Medulla oblongata (tissue), 1 donor: ENCODE results near the gene ANP32A.
"Not testable (repeated sequence)": the region's sequence is repeated elsewhere in the genome, so short reads cannot be mapped to it uniquely, and the experiment has no call there.

Experiments used
- DNase-seq: peaks from one replicate; pipeline ENCODE4 v3.0.0-alpha.2; 2015; ENCODE audit errors: extremely low spot score

The ANP32A gene

GRCh38 chr15:68820295-68821189 lies at the start of gene ANP32A:
Gene ANP32A, minus strand, starts transcription at chr15:68820895. Its CDS starts 144 bp downstream, at chr15:68820751.
- DNase-seq, result peak; percentile 96

DNA sequence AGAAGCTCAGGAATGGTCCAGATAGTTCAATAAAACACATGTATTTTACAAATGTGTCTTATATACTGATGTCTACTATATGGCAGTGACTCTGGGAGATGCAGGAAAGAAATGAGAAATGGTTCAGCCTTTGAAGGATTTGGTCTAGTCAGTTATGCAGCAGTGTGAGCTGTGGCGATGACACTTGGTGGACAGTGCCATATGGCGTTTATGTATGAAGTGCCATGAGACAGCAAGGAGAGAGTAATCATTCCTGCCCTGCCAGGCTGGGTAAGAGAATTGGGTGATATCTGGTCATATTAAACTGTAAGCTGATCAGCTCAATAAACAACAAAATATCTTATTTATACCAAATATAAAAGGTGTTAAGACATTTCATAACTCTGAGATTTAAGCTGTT lies 47.6 kb upstream of the ANP32A start:
- DNase-seq, result no peak

DNA sequence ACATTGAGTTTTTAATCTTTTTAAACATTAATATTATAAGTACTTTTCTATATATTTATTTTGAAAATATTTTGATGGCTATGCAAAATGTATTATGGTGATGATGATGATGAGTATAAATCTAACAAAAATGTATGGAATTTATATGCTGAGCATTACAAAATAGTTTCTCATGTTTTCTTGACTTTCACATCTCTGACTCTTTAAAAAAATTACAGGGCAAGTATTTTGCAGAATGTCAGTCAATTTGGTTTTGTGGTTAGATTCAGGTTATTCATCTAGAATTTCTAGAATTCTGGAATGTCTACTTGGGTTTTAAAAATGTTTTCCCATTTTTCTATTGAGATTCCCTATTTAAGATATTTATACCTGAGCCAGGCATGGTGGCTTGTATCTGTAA lies 41.7 kb upstream of the ANP32A start:
- DNase-seq, result no peak

- DNase-seq, result not testable (repeated sequence)
These were observed 38.0 kb upstream of the ANP32A start for GRCh38 chr15:68858666-68859065.

DNA sequence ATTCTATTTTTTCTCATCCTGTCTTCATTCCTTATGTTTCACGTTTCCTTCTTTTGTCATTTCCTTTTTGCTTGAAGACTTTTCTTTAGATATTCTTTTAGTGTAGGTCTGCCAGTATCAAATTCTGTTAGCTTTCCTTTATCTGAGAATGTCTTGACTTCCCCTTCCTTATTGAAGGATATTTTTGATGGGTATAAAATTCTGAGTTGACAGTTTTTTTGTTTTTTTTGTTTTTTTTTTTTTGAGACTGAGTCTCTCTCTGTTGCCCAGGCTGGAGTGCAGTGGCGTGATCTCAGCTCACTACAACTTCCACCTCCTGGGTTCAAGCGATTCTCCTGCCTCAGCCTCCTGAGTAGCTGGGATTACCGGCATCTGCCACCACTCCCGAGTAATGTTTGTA lies 36.7 kb upstream of the ANP32A start:
- DNase-seq, result not testable (repeated sequence)

- no peak for DNase-seq
These were observed 31.8 kb upstream of the ANP32A start for GRCh38 chr15:68852461-68852860.

DNA sequence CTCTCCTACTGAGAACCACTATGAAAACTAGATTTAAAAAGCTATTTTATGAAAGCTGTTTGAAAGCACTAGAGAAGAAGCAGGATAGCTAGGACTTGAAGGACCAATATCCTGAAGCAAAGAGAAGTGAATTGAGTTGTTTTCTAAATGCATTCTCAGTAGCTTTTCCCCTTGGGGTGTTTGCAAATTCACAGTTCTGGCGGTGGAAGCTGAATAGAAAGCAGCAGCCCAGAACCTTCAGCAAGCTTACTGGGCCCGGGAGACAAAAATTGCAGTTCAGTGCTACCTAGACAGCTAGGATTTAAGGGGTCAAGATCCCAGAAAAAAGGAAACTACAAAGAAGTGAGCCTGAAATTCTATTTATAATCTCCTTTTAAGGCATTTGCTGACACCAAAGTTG lies 31.3 kb upstream of the ANP32A start:
- DNase-seq, result no peak

GRCh38 chr15:68849497-68849896 lies 28.8 kb upstream of the ANP32A start:
- no peak for DNase-seq

GRCh38 chr15:68846851-68847439 lies 26.2 kb upstream of the ANP32A start:
- no peak for DNase-seq

DNA sequence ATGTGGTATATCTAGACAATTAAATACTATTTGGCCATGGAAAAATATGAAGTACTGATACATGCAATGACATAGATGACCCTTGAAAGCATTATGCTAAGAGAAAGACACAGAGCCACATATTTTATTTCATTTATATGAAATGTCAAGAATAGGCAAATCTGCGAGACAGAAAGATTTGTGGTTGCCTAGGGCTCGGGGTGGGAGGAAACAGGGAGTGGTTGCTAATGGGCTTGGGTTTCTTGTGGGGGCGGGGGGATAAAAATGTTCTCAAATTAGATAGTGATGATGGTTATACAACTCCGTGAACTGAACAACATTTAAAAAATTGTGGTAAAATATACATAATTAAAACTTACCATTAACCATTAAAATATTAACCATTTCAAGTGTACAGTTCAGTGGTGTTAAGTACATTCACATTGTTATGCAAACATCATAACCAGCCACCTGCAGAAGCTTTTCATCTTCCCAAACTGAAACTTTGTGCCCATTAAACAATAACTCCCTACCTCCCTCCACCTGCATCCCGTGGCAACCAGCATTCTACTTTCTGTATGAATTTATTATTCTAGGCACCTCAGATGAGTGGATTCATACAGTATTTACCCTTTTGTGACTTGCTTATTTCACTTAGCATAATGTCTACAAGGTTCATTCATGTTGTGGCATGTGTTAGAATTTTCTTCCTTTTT lies 24.3 kb upstream of the ANP32A start:
- DNase-seq, result no peak

DNA sequence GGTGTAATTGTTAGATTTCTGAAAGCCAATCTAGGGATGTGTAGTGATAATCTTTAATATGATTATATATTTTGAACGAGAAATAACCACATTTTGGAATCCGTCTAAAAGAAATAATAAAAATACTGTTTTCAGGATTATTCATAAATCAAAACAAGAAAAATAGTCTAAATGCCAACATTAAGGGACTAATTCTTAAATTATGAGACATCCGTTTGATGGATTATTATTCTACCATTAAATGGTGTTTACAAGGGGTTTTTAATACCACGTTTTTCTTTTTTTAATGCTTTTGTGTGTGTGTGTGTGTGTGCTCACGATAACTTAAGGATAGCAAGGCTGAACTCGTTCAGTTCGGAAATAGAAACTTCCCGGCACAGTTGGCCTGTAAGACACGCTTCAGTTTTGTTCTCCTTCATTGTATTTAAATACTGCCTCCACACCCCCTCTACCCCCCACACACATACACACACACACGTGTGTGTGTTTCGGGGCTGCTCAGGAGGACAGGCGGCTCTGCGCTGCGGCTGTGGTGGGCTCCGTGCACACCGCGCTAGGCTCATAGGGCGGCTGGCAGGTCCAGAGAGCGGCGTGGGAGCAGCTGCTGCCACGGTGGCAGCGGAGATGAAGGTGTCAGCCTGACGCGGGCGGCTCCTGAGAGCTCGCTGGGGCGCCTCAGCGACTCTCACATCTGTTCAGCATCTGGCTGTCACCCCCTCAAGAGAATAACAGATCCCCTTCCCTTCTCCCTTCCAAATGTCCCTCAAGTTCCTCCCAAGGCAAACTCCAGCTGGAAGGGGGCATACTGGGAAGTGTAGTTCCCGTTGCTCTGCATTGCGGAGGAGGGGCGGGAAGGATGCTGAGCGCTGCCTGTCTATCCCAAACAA lies 23.0 kb upstream of the ANP32A start:
- no peak for DNase-seq

- DNase-seq, result no peak
These were observed 22.3 kb upstream of the ANP32A start for GRCh38 chr15:68842958-68843357.

DNA sequence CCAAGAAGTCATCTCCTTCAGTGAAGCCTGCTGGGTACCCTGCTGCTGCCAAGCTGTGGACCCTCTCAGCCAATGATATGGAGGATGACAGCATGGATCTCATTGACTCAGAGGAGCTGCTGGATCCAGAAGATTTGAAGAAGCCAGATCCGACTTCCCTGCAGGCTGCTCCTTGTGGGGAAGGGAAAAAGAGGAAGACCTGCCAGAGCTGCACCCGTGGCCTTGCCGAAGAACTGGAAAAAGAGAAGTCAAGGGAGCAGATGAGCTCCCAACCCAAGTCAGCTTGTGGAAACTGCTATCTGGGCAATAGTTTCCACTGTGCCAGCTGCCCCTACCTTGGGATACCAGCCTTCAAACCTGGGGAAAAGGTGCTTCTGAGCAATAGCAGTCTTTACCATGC lies 13.7 kb upstream of the ANP32A start:
- no peak for DNase-seq

DNA sequence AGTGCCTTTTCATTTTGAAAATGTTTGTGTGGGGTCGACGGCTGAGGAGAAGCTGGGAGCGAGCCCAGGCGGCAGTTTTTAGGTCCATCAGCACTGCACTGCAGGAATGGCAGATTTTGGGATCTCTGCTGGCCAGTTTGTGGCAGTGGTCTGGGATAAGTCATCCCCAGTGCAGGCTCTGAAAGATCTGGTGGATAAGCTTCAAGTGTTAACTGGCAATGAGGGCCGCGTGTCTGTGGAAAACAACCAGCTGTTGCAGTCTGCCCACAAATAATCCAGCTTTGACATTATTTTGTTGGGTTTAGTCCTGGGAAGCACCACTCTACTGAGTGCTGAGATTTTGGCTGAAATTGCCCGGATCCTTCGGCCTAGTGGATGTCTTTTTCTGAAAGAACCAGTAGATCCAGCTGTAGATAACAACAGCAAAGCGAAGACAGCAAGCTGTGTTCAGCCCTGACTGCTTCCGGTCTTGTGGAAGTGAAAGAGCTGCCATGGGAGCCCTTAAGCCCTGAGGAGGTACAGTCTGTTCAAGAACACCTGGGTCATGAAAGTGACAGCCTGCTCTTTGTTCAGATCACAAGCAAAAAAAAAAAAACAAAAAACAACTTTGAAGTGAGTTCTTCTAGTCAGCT lies 13.1 kb upstream of the ANP32A start:
- no peak for DNase-seq

DNA sequence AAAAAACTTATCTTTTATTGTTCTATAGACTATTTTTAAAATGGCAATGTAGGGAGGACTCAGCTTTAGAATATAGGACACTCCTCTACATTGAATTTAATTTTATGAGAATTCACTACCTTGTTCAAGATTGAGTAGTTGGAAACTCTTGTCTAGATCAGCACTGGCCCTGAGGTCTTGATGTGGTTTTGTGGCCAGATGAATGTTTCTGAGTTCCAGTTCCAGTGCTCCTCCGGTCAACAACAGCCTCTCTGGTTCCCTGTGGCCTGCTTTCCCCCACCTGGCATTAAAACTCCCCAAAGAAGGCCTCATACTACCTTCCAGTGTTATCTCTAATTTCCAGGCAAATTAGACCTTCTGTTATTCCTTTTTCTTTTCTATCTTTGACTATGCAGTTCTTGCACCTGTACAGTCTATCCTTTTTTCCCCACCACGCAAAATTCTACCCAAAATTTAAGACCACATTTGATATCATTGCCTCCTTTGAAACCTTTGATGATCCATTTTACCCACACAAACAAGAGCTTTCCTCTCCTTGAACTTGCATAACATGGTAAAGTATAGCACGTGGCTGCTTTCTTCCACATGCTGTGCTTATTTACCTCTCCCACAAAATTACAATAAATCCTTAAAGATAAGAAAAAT lies 9.6 kb upstream of the ANP32A start:
- DNase-seq, result no peak

DNA sequence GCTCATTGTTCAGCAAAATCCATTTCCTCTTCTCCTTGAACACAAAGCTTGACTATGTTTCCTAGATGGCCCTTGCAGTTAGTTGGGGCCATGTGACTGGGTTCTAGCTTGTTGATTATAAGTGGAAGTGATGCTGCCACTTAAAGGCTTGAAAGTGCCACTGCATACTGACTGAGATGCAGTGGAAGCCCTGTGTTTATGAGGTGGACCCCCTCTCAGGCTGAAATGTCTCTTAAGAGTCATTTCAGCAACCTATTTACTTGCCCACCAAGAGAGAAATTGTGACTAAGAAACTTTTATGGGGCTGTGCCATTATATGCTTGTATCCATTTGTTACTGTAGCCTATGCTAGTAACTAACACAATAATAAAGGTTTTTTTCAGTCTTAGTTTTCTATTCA lies 8.4 kb upstream of the ANP32A start:
- DNase-seq, result peak; percentile 92

DNA sequence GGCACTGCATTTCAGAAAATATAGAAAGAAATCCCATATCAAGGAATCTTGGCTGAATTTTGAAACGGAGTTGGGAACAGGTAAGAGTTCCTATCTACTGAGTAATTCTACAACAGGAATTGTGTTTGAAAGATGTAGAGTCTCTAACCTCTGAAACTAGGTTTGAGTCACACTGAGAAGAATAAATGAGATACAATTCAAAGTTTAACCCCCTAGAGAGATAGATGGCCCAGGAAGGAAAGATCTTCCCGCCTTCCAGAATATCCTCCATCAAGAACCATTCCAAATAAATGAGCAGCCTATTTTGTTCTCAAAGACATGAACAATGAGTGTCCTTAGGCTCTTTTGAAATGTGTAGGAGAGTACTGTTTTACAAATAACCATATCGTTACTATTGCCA lies 2.9 kb upstream of the ANP32A start:
- DNase-seq, result no peak

GRCh38 chr15:68822818-68823217 lies 2.1 kb upstream of the ANP32A start:
- DNase-seq, result peak; percentile 12

GRCh38 chr15:68821841-68822381 lies 1.2 kb upstream of the ANP32A start:
- peak; percentile 47 for DNase-seq

DNA sequence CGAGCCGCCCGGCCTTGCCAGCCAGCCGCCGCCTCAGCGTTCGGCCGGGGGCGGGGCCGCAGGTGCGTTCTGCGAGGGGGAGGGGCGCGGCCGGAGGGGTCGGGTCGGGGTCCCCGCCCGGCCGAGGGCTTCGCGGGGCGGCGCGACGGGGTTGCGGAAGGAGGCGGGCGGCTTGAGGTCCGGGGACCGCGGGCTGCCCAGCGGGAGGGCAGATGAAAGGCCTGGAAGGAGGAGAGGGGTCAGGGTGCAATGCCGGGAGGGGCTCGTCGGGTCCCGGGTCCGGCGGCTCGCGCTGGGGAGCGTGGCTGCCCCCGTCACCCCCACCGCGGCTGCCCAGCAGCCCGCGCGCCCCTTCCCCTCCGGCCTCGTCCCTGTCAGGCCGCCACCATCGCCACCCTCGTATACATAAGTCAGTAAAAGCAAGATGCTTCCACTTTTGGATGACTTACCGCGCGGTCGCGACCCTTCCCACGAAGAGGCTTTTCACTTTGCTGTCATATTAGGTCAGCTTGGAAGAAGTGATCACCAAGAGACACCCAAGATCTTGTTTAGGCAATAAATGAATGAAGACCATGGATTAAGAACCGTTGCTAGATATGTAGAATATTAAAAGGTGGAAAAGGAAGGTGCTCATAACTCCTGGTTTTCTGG lies 620 bp upstream of the ANP32A start:
- DNase-seq, result no peak
